ENCODE data around the gene PPP5C.
"Not testable (repeated sequence)": the region's sequence is repeated elsewhere in the genome, so short reads cannot be mapped to it uniquely, and the experiment has no call there.

PPP5C gene

GRCh38 chr19:46346821-46347571, at the start of gene PPP5C:
Gene PPP5C (plus strand): TSS chr19:46347087. CDS start chr19:46347097, 10 bp downstream.
- peak; percentile 85 for DNase-seq (ENCODE audit: low spot score)

- DNase-seq (ENCODE audit: low spot score): no peak
Measured at GRCh38 chr19:46297700-46298478, 49.0 kb upstream of the PPP5C start.

DNA sequence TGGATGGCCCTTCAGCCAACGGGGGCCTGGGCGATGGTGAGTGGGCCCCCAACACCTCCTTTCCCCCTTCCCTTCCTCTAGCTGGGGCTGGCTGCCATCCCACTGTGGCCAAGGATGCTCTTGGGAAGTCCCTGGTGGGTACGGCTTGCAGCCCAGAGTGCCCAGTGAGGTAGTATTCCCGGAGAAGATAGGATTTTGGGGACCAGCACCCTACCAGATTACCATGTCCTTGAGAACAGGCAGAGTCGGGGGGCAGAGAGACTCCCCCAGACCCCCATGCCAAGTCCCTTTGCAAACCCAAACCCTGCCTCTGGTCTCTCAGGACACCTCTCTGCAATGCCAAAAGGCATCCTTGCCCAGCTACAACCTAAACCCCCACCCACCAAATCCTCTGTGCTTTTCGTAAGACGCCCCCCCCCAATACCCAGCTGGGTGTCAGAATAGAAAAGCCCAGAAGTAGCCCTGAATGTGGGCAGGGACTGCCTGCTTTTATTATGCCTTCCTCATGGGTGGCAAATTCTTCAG, 48.3 kb upstream of the PPP5C start:
- no peak for DNase-seq (ENCODE audit: low spot score)

GRCh38 chr19:46299004-46299509, 47.8 kb upstream of the PPP5C start:
- no peak for DNase-seq (ENCODE audit: low spot score)

GRCh38 chr19:46299695-46300094, 47.2 kb upstream of the PPP5C start:
- DNase-seq (ENCODE audit: low spot score): no peak

- no peak for DNase-seq (ENCODE audit: low spot score)
Measured at GRCh38 chr19:46303322-46303690, 43.6 kb upstream of the PPP5C start.

DNA sequence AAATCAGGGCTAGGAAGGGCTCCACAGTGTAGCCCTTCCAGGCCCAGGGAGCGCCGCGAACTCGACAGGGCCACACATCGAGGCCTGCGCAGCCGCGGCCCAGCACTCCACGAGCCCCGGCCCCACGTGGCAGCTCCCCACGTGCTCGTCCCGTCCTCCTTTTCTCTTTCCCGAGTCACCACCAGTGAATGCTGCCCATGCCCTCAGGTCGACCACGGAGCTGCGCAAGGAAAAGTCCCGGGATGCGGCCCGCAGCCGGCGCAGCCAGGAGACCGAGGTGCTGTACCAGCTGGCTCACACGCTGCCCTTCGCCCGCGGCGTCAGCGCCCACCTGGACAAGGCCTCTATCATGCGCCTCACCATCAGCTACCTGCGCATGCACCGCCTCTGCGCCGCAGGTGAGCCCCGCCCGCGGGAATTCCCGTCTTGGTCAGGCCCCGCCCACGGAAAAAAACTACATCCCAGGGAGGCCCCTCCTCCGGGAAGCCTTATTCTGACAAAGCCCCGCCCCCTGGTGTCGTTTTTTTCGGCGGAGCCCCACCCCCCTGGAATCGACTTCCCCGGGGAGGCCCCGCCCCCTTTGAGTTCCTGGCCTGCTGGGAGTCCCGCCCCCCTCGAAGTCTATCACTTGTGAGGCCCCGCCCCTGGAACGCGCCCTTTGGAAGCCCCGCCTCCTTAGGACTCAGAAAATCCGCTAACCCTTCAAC, 43.0 kb upstream of the PPP5C start:
- DNase-seq (ENCODE audit: low spot score): no peak

GRCh38 chr19:46306501-46306900, 40.4 kb upstream of the PPP5C start:
- DNase-seq (ENCODE audit: low spot score): no peak

GRCh38 chr19:46308510-46308909, 38.4 kb upstream of the PPP5C start:
- DNase-seq (ENCODE audit: low spot score): no peak

DNA sequence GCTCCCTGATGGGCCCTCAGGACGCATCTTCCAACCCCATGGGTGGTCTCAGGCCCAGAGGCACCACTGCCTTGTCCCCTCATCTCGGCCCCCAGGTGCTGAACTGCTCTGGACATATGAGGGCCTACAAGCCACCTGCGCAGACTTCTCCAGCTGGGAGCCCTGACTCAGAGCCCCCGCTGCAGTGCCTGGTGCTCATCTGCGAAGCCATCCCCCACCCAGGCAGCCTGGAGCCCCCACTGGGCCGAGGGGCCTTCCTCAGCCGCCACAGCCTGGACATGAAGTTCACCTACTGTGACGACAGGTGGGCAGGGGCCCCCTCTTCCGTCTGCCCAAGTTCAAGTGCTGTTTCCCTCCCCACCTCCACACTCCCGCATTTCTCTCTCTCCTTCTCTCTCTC, 37.8 kb upstream of the PPP5C start:
- no peak for DNase-seq (ENCODE audit: low spot score)

GRCh38 chr19:46311444-46311843, 35.4 kb upstream of the PPP5C start:
- DNase-seq (ENCODE audit: low spot score): no peak

DNA sequence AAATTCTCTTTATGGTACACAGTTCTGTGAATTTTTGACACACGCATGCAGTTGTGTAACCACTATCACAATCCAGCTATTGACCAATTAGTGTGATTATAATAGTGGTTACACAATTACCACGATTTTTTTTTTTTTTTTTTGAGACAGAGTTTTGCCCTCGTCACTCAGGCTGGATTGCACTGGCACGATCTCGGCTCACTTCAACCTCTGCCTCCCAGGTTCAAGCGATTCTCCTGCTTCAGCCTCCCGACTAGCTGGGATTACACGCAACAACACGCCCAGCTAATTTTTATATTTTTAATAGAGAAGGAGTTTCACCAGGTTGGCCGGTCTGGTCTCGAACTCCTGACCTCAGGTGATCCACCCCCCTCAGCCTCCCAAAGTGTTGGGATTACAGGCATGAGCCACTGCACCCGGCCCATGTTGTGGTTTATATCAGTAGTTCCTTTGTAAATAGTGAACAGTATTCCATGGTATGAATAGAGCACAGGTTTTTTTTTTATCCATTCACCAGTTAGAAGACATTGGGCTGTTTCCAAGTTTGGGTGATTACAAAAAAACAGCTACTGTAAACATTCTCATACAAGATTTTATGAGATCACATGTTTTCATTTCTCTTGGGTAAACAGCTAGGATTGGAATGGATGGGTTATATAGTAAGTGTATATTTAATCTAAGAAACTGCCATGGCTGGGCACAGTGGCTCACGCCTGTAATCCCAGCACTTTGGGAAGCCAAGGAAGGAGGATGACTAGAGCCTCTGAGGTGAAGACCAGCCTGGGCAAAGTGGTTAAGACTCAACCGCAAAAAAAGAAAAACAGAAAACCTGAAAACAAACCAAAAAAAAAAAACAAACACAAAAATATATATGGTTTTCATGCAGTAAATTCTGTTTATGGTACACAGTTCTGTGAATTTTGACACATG, 33.1 kb upstream of the PPP5C start:
- DNase-seq (ENCODE audit: low spot score): not testable (repeated sequence)

GRCh38 chr19:46317339-46317738, 29.5 kb upstream of the PPP5C start:
- DNase-seq (ENCODE audit: low spot score): no peak

DNA sequence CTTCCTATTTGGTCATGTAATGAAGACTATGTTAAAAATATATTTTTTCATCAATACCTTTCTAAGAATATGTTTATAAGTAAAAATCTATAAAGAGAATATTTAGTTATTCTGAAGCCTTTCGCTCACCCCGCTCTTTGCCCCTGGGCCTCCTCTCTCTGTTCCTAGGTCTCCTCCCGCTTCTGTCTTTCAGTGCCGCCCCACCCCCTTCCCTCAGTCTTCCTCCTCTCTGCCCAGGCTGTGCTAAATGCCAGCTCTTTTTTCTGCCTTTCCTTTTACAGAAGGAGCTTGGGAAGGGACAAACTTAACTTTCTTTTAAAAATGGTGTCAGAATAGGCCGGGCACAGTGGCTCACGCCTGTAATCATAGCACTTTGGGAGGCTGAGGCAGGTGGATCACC, 27.3 kb upstream of the PPP5C start:
- no peak for DNase-seq (ENCODE audit: low spot score)

GRCh38 chr19:46320559-46320958, 26.3 kb upstream of the PPP5C start:
- DNase-seq (ENCODE audit: low spot score): no peak

DNA sequence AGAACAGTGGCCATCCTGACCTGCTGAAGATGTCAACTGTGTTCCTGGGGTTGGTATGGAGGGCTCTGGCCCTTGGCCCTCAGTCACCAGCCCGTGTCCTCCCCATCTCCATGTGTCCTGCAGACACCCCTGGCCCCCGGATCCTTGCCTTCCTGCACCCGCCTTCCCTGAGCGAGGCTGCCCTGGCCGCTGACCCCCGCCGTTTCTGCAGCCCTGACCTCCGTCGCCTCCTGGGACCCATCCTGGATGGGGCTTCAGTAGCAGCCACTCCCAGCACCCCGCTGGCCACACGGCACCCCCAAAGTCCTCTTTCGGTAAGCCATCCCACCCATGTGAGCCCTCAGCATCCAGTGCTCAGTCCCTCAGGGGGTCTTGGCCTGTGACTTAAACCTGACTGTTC, 25.2 kb upstream of the PPP5C start:
- DNase-seq (ENCODE audit: low spot score): no peak

- DNase-seq (ENCODE audit: low spot score): not testable (repeated sequence)
Measured at GRCh38 chr19:46323227-46323626, 23.7 kb upstream of the PPP5C start.

GRCh38 chr19:46324277-46324676, 22.6 kb upstream of the PPP5C start:
- DNase-seq (ENCODE audit: low spot score): no peak

DNA sequence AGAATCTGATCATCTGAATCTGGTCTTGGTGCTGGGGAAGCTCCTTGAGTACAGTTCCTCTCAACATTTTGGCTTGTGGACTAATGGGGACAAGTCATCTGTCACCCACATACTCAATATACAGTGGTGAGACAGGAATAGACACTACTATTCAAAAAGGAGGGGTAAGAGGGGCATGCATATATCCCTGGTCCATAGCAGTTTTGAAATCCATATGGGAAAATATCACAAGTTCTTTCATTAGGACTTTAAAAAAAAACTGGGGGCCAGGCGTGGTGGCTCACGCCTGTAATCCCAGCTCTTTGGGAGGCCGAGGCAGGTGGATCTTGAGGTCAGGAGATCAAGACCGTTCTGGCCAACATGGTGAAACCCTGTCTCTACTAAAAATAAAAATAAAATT, 20.3 kb upstream of the PPP5C start:
- no peak for DNase-seq (ENCODE audit: low spot score)

DNA sequence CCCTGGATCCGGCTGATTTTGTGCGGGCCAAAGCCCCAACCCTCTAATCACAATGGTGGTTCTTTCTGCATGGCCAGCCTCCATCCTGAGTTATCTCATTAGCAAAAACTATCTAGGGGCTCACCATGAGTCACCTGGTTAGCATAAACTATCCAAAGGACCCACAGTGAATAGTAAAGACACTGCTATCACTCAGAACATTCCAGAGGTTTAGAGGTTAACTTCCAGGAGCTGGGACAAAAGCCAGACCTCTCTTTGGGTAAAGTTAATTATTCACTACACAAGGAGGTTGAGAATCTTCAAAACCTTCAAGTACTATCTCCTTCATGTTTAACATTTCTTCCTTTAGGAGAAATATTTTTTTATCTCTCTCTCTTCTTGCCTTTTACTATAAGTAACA, 18.8 kb upstream of the PPP5C start:
- DNase-seq (ENCODE audit: low spot score): no peak

DNA sequence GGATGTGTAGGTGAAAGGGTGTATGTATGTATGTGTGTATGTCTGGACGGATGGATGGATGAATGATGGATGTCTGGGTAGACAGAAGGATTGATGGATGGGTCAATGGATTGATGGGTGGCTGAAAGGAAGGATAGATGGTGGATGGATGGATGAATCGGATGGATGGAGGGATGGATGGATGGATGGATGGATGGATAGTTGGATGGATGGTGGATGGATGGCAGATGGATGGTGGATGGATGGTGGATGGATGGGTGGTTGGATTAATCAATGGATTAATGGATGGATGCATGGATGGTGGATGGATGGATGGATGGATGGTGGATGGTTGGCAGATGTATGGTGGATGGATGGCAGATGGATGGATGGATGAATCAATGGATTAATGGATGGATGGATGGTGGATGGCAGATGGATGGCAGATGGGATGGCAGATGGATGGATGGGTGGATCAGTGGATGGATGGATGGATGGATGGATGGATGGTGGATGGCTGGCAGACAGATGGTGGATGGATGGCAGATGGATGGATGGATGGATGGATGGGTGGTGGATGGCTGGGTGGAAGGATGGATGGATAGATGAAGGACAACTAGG, 16.5 kb upstream of the PPP5C start:
- no peak for DNase-seq (ENCODE audit: low spot score)

All from CD4-positive, alpha-beta T cell treated with Interleukin-15 for 4 hours (primary cell).